HepG2 (cell line): ENCODE measurements around the gene BCO2. TPM values are rescaled to one million over a fixed set of nuclear protein-coding genes. Genes with fewer than 3 reads are reported as not detected.
A peak's percentile ranks its signal among the peaks of the same experiment; 100 is the strongest.

Experiments used
- ELF4 ChIP-seq: sonication (generic); formaldehyde crosslinking; IDR thresholded peaks from 2 replicates; pipeline ENCODE4 v1.5.0; 2020; ENCODE audit warnings: missing genetic modification reagents, mild to moderate bottlenecking, moderate library complexity, borderline replicate concordance
- GATAD1 ChIP-seq: IDR thresholded peaks from 2 replicates; pipeline ENCODE4 v1.6.1; 2016; ENCODE audit warnings: missing genetic modification reagents, missing compliant biosample characterization
- IRF2 ChIP-seq: IDR thresholded peaks from 2 replicates; pipeline ENCODE4 v1.6.1; 2018; ENCODE audit warnings: missing genetic modification reagents, missing compliant biosample characterization
- MIXL1 ChIP-seq: IDR thresholded peaks from 2 replicates; pipeline ENCODE4 v1.6.1; 2016
- MXD4 ChIP-seq: IDR thresholded peaks from 2 replicates; pipeline ENCODE4 v1.6.1; 2016; ENCODE audit warnings: mild to moderate bottlenecking, missing biosample characterization, missing genetic modification reagents
- ONECUT2 ChIP-seq: sonication (generic); formaldehyde crosslinking; IDR thresholded peaks from 2 replicates; pipeline ENCODE4 v1.4.0; 2020; ENCODE audit warnings: missing genetic modification reagents
- SMC3 ChIP-seq: IDR thresholded peaks from 2 replicates; pipeline ENCODE4 v1.6.1; 2011; ENCODE audit warnings: low read length, improper control_type of control experiment
- STAG1 ChIP-seq: sonication (generic); formaldehyde crosslinking; IDR thresholded peaks from 2 replicates; pipeline ENCODE4 v1.4.0; 2020; ENCODE audit warnings: missing genetic modification reagents
- ZNF264 ChIP-seq: sonication (generic); formaldehyde crosslinking; IDR thresholded peaks from 2 replicates; pipeline ENCODE4 v1.4.0; 2020; ENCODE audit warnings: missing genetic modification reagents
- ZNF564 ChIP-seq: sonication (generic); formaldehyde crosslinking; IDR thresholded peaks from 2 replicates; pipeline ENCODE4 v1.8.1; 2023; ENCODE audit warnings: mild to moderate bottlenecking, missing genetic modification reagents
- polyA plus RNA-seq, 8 experiments: library from polyadenylated mRNA; depleted of rRNA in 3 of 8; stranded (reverse) in 7 of 8; unstranded in 1 of 8; fragments of >200 nt; fragmentation: Illumina TruSeq in 4 of 8; extraction: Trizol in 4 of 8; gene quantifications; 2 replicates each; pipeline versions ENCODE4 v1.2.1 to v1.2.3, GENCODE V29; 2011 to 2016; ENCODE audit warnings: low read depth in 4 of 8, missing spikeins in 1 of 8, mixed read lengths in 1 of 8; ENCODE audit not compliant: insufficient read depth in 1 of 8
- total RNA-seq, 5 experiments: library from RNA; depleted of rRNA; stranded (reverse); fragments of >200 nt; fragmentation: Illumina TruSeq; extraction: Trizol; gene quantifications; 2 replicates each; pipeline ENCODE4 v1.2.3, GENCODE V29; 2016; ENCODE audit warnings: low read depth in 1 of 5
- TF ChIP-seq, protein P1 (sequence below): sonication (generic); formaldehyde crosslinking; conservative IDR thresholded peaks from 2 replicates; pipeline ENCODE4 v1.4.0; 2020; ENCODE audit warnings: missing genetic modification reagents
- TF ChIP-seq, protein P2 (sequence below): sonication (generic); formaldehyde crosslinking; IDR thresholded peaks from 2 replicates; pipeline ENCODE4 v1.4.0; 2020; ENCODE audit warnings: mild to moderate bottlenecking, missing genetic modification reagents
- TF ChIP-seq, protein P3 (sequence below): sonication (generic); formaldehyde crosslinking; IDR thresholded peaks from 2 replicates; pipeline ENCODE4 v1.4.0; 2020; ENCODE audit warnings: missing genetic modification reagents
- TF ChIP-seq, protein P4 (sequence below), 2 experiments: sonication (generic) in 1 of 2; formaldehyde crosslinking in 1 of 2; IDR thresholded peaks; 2 replicates each; pipeline versions ENCODE4 v1.4.0 to v1.6.1; 2018 to 2020; ENCODE audit warnings: missing genetic modification reagents in 2 of 2, borderline replicate concordance in 1 of 2, low read depth in 1 of 2, mild to moderate bottlenecking in 1 of 2, missing biosample characterization in 1 of 2
- TF ChIP-seq, protein P5 (sequence below): IDR thresholded peaks from 2 replicates; pipeline ENCODE4 v1.6.1; 2016; ENCODE audit warnings: low read depth, missing genetic modification reagents, missing compliant biosample characterization

BCO2 gene
- total and polyA plus RNA-seq, 2 of the 13 experiments (the other 11 are each of a cell fraction or from before 2014, with no cell fraction given), result 0.38 to 0.58 TPM

DNA sequence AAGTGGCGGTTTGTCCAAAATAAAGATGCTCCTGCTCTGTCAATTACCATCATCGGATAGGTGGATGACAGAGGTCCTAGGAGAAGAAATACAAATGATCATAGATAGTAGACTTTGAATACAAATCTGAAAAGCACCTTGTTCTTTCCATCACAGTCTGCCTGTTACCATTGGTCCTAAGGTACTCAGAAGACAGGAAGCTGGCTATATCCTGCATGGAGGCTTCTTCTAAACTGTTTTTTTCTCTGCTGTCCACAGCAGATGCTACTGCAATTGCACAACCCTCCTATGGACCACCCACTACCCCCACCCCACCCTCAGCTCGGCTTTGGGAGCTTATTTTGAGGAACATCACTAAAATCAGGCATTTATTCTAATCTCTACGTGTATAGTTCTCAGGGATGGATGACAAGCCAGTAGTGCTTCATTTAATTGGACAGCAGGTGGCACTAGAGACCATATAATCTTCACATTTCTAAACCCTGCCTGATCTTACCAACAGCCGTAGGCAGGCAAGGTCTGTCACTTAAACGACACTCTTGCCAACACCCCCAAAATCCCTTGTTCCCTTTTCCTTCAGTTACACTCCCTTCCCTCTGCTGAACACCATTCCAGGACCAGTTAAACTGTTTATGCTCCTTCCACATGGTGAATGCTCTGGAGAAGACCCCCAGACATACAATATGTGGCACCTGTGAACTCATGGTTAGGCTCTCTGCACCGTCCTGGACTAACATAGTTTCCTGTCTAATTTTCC lies 44.3 kb downstream of the BCO2 start (continued):
- TF ChIP-seq STAG1 (CRISPR knock-in tag) (peak; percentile 93), ONECUT2 (CRISPR knock-in tag) (no peak), IRF2 (no peak), SMC3 (peak; percentile 88), GATAD1 (CRISPR knock-in tag) (no peak), ELF4 (CRISPR knock-in tag) (no peak), ZNF564 (CRISPR knock-in tag) (no peak), MXD4 (CRISPR knock-in tag) (no peak), ZNF264 (CRISPR knock-in tag) (no peak), MIXL1 (CRISPR knock-in tag) (peak; percentile 88)
- TF ChIP-seq, protein P1, sequence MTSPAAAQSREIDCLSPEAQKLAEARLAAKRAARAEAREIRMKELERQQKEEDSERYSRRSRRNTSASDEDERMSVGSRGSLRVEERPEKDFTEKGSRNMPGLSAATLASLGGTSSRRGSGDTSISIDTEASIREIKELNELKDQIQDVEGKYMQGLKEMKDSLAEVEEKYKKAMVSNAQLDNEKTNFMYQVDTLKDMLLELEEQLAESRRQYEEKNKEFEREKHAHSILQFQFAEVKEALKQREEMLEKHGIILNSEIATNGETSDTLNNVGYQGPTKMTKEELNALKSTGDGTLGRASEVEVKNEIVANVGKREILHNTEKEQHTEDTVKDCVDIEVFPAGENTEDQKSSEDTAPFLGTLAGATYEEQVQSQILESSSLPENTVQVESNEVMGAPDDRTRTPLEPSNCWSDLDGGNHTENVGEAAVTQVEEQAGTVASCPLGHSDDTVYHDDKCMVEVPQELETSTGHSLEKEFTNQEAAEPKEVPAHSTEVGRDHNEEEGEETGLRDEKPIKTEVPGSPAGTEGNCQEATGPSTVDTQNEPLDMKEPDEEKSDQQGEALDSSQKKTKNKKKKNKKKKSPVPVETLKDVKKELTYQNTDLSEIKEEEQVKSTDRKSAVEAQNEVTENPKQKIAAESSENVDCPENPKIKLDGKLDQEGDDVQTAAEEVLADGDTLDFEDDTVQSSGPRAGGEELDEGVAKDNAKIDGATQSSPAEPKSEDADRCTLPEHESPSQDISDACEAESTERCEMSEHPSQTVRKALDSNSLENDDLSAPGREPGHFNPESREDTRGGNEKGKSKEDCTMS (CRISPR knock-in tag), result no peak
- TF ChIP-seq, protein P2, sequence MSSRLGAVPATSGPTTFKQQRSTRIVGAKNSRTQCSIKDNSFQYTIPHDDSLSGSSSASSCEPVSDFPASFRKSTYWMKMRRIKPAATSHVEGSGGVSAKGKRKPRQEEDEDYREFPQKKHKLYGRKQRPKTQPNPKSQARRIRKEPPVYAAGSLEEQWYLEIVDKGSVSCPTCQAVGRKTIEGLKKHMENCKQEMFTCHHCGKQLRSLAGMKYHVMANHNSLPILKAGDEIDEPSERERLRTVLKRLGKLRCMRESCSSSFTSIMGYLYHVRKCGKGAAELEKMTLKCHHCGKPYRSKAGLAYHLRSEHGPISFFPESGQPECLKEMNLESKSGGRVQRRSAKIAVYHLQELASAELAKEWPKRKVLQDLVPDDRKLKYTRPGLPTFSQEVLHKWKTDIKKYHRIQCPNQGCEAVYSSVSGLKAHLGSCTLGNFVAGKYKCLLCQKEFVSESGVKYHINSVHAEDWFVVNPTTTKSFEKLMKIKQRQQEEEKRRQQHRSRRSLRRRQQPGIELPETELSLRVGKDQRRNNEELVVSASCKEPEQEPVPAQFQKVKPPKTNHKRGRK, result no peak
- TF ChIP-seq, protein P3, sequence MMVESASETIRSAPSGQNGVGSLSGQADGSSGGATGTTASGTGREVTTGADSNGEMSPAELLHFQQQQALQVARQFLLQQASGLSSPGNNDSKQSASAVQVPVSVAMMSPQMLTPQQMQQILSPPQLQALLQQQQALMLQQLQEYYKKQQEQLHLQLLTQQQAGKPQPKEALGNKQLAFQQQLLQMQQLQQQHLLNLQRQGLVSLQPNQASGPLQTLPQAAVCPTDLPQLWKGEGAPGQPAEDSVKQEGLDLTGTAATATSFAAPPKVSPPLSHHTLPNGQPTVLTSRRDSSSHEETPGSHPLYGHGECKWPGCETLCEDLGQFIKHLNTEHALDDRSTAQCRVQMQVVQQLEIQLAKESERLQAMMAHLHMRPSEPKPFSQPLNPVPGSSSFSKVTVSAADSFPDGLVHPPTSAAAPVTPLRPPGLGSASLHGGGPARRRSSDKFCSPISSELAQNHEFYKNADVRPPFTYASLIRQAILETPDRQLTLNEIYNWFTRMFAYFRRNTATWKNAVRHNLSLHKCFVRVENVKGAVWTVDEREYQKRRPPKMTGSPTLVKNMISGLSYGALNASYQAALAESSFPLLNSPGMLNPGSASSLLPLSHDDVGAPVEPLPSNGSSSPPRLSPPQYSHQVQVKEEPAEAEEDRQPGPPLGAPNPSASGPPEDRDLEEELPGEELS (CRISPR knock-in tag), result no peak
- TF ChIP-seq, protein P4, sequence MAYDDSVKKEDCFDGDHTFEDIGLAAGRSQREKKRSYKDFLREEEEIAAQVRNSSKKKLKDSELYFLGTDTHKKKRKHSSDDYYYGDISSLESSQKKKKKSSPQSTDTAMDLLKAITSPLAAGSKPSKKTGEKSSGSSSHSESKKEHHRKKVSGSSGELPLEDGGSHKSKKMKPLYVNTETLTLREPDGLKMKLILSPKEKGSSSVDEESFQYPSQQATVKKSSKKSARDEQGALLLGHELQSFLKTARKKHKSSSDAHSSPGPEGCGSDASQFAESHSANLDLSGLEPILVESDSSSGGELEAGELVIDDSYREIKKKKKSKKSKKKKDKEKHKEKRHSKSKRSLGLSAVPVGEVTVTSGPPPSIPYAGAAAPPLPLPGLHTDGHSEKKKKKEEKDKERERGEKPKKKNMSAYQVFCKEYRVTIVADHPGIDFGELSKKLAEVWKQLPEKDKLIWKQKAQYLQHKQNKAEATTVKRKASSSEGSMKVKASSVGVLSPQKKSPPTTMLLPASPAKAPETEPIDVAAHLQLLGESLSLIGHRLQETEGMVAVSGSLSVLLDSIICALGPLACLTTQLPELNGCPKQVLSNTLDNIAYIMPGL (CRISPR knock-in tag; IDR thresholded peaks at IDR 0.05; ENCODE audit: borderline replicate concordance in 1 of 2, low read depth in 1 of 2), result 0 out of 4 replicates have a peak, but pooled peaks of 1 of the 2 experiments have one; percentile 36
- TF ChIP-seq, protein P5, sequence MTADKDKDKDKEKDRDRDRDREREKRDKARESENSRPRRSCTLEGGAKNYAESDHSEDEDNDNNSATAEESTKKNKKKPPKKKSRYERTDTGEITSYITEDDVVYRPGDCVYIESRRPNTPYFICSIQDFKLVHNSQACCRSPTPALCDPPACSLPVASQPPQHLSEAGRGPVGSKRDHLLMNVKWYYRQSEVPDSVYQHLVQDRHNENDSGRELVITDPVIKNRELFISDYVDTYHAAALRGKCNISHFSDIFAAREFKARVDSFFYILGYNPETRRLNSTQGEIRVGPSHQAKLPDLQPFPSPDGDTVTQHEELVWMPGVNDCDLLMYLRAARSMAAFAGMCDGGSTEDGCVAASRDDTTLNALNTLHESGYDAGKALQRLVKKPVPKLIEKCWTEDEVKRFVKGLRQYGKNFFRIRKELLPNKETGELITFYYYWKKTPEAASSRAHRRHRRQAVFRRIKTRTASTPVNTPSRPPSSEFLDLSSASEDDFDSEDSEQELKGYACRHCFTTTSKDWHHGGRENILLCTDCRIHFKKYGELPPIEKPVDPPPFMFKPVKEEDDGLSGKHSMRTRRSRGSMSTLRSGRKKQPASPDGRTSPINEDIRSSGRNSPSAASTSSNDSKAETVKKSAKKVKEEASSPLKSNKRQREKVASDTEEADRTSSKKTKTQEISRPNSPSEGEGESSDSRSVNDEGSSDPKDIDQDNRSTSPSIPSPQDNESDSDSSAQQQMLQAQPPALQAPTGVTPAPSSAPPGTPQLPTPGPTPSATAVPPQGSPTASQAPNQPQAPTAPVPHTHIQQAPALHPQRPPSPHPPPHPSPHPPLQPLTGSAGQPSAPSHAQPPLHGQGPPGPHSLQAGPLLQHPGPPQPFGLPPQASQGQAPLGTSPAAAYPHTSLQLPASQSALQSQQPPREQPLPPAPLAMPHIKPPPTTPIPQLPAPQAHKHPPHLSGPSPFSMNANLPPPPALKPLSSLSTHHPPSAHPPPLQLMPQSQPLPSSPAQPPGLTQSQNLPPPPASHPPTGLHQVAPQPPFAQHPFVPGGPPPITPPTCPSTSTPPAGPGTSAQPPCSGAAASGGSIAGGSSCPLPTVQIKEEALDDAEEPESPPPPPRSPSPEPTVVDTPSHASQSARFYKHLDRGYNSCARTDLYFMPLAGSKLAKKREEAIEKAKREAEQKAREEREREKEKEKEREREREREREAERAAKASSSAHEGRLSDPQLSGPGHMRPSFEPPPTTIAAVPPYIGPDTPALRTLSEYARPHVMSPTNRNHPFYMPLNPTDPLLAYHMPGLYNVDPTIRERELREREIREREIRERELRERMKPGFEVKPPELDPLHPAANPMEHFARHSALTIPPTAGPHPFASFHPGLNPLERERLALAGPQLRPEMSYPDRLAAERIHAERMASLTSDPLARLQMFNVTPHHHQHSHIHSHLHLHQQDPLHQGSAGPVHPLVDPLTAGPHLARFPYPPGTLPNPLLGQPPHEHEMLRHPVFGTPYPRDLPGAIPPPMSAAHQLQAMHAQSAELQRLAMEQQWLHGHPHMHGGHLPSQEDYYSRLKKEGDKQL (CRISPR knock-in tag), result no peak
